Esophagus muscularis mucosa (tissue), 4 donors: ENCODE measurements around the gene FNDC1.

Experiments
- CTCF ChIP-seq, 3 experiments: fragments of 200-600 bp in 2 of 3; fragments of 450-650 bp in 1 of 3; sonication (generic) in 2 of 3; IDR thresholded peaks; one replicate each; pipeline ENCODE4 v1.5.1; 2017 to 2019; ENCODE audit warnings: antibody characterized with exemption in 3 of 3, mild to moderate bottlenecking in 2 of 3, moderate library complexity in 1 of 3
- EP300 ChIP-seq: sonication (generic); formaldehyde crosslinking; IDR thresholded peaks from one replicate; pipeline ENCODE4 v1.6.1; 2017; ENCODE audit warnings: antibody characterized with exemption
- POLR2A ChIP-seq: fragments of 450-650 bp; IDR thresholded peaks from one replicate; pipeline ENCODE4 v1.6.1; 2017; ENCODE audit warnings: antibody characterized with exemption, moderate library complexity, mild to moderate bottlenecking, low read depth
- POLR2AphosphoS5 ChIP-seq, 2 donors: sonication (generic); formaldehyde crosslinking; IDR thresholded peaks; one replicate each; pipeline ENCODE4 v1.6.1; 2017; ENCODE audit warnings: antibody characterized with exemption in 2 of 2

- TF ChIP-seq CTCF (IDR thresholded peaks at IDR 0.05) (no peak), POLR2A (no peak), POLR2AphosphoS5 (IDR thresholded peaks at IDR 0.05) (no peak), EP300 (no peak)
Observed at GRCh38 chr6:159301810-159302593, 132.8 kb downstream of the FNDC1 start.
